ENCODE data around the gene FBRS.

- no peak for TF ChIP-seq YY1 (IDR thresholded peaks at IDR 0.05; ENCODE audit: low read depth)
- TF ChIP-seq IRF3 (IDR thresholded peaks at IDR 0.05; ENCODE audit: low read depth, low read length): no peak
- TF ChIP-seq, protein P1, sequence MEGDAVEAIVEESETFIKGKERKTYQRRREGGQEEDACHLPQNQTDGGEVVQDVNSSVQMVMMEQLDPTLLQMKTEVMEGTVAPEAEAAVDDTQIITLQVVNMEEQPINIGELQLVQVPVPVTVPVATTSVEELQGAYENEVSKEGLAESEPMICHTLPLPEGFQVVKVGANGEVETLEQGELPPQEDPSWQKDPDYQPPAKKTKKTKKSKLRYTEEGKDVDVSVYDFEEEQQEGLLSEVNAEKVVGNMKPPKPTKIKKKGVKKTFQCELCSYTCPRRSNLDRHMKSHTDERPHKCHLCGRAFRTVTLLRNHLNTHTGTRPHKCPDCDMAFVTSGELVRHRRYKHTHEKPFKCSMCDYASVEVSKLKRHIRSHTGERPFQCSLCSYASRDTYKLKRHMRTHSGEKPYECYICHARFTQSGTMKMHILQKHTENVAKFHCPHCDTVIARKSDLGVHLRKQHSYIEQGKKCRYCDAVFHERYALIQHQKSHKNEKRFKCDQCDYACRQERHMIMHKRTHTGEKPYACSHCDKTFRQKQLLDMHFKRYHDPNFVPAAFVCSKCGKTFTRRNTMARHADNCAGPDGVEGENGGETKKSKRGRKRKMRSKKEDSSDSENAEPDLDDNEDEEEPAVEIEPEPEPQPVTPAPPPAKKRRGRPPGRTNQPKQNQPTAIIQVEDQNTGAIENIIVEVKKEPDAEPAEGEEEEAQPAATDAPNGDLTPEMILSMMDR (IDR thresholded peaks at IDR 0.05): no peak; the same call in 1 of the 2 replicates
Measured at GRCh38 chr16:30669903-30670824, 11.9 kb downstream of the FBRS start.

Measured in SK-N-SH (cell line).